WI38 (cell line): Measurements from ENCODE around the gene ZNF346.

Experiments
- H3K4me3 ChIP-seq: 2 replicates; pipeline ENCODE4 v1.5.1; 2011; ENCODE audit warnings: low read depth, mild to moderate bottlenecking, control low read depth, low read length
- TF ChIP-seq, protein P1 (sequence below): IDR thresholded peaks from 2 replicates; pipeline ENCODE4 v1.5.1; 2012; ENCODE audit warnings: low read depth, mild to moderate bottlenecking, control low read depth, low read length

ZNF346 gene

GRCh38 chr5:177095088-177095669, 72.7 kb downstream of the ZNF346 start:
- no peak overlapping the region for H3K4me3 ChIP-seq
- TF ChIP-seq, protein P1, sequence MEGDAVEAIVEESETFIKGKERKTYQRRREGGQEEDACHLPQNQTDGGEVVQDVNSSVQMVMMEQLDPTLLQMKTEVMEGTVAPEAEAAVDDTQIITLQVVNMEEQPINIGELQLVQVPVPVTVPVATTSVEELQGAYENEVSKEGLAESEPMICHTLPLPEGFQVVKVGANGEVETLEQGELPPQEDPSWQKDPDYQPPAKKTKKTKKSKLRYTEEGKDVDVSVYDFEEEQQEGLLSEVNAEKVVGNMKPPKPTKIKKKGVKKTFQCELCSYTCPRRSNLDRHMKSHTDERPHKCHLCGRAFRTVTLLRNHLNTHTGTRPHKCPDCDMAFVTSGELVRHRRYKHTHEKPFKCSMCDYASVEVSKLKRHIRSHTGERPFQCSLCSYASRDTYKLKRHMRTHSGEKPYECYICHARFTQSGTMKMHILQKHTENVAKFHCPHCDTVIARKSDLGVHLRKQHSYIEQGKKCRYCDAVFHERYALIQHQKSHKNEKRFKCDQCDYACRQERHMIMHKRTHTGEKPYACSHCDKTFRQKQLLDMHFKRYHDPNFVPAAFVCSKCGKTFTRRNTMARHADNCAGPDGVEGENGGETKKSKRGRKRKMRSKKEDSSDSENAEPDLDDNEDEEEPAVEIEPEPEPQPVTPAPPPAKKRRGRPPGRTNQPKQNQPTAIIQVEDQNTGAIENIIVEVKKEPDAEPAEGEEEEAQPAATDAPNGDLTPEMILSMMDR = no peak

DNA sequence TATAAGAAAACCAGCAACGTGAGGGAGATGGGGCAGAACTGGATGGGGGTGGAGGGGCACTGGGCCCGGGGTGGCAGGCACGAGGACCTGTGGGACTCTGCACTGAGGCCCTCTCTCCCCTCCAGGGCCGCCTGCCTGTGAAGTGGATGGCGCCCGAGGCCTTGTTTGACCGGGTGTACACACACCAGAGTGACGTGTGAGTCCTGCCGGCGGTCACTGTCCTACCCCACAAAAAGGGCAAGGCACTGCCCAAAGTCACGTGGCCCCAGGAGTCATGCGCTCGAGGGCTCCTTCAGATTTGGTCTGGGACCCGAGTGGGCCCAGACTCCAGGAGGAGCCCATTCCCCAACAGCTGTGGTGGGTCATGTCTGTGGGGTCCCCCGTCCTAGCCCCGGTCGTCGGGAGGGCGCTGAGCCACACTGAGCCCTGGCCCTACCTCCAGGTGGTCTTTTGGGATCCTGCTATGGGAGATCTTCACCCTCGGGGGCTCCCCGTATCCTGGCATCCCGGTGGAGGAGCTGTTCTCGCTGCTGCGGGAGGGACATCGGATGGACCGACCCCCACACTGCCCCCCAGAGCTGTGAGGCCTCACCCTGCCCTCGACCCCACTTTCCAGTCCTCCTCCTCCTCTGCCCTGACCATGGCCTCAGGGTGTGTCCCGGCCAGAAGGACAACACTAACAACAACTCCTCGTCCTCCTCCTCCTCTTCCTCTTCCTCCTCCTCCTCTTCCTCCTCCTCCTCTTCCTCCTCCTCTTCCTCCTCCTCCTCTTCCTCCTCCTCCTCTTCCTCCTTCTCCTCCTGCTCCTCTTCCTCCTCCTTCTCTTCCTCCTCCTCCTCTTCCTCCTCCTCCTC, 73.9 kb downstream of the ZNF346 start:
- TF ChIP-seq, protein P1 = no peak
- H3K4me3 ChIP-seq = no peak overlapping the region

- TF ChIP-seq, protein P1 = no peak
- no peak overlapping the region for H3K4me3 ChIP-seq
Observed at GRCh38 chr5:177097016-177097985, 74.8 kb downstream of the ZNF346 start.

DNA sequence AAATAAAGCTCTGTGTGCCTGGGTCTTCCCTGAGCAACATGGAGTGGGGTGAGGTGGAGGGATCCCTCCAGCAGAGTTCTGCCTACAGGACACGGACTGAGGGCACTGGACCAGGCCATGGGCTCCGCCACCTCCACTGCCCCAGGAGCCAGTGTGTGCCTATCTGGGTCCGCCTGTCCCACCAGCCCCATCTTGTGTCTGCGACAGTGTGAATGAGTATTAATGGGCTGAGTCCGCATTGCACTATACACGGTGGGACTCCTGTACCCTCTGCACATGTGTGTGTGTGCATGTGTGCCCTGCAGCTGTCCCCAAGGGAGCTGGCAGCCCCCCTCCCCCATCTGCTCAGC, 75.6 kb downstream of the ZNF346 start:
- no peak overlapping the region for H3K4me3 ChIP-seq
- TF ChIP-seq, protein P1 = no peak

DNA sequence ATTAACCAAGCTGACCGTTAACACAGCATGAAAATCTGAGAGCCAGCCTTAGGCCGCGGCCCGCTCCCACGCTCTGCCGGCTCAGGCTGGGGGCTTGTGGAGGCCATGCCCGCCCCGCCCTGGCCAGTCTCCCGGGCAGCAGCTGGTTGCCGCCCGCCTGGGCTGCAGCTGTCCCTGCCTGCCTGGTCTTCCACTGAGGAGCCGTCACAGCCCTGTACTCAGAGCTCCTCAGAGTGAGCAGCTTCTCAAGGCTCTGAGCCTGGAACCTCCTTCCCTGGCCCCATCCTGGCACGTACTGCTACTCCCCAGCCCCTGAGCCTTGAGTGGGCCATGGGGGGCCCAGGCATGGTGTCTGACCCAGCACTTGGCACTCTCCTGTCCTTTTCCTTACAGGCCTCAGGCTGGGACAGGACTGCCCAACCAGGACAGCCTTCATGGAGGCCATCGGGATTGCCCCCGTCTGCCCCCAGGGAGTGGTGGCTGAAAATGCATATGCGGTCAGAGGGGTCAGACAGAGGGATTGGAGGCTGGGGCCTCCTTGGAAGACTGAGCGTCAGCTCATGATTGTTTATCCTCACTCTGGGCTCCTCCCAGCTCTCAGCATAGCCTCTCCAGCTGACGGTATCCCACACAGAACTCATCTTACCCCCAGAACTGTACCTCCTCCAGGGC, 76.1 kb downstream of the ZNF346 start:
- no peak overlapping the region for H3K4me3 ChIP-seq

GRCh38 chr5:177099422-177100093, 77.1 kb downstream of the ZNF346 start:
- TF ChIP-seq, protein P1 = no peak

More for the DNA sequence above, 76.1 kb downstream of the ZNF346 start:
- TF ChIP-seq, protein P1 = no peak

More at GRCh38 chr5:177099422-177100093, 77.1 kb downstream of the ZNF346 start:
- no peak overlapping the region for H3K4me3 ChIP-seq
